Neural crest cell (in vitro differentiated cells): ENCODE measurements around the gene DDR1. TPM values are rescaled to one million over a fixed set of nuclear protein-coding genes. Genes with fewer than 3 reads are reported as not detected.

Experiments used
- DNase-seq: peaks from one replicate; pipeline ENCODE4 v3.0.0; 2021; ENCODE audit warnings: low read depth, mixed read lengths, low spot score
- H3K27ac Mint-ChIP-seq: one replicate; pipeline ENCODE4 v1.8.0; 2021; ENCODE audit warnings: mild to moderate bottlenecking, mixed read lengths; ENCODE audit not compliant: unreplicated experiment
- H3K27me3 Mint-ChIP-seq: 2 replicates; pipeline ENCODE4 v1.8.0; 2021; ENCODE audit warnings: low read depth, mild to moderate bottlenecking, mixed read lengths
- H3K36me3 Mint-ChIP-seq: 2 replicates; pipeline ENCODE4 v1.8.0; 2021; ENCODE audit warnings: low read depth, mild to moderate bottlenecking, mixed read lengths
- H3K4me1 Mint-ChIP-seq: 2 replicates; pipeline ENCODE4 v1.8.0; 2021; ENCODE audit warnings: mixed read lengths
- H3K4me3 Mint-ChIP-seq: one replicate; pipeline ENCODE4 v1.8.0; 2021; ENCODE audit warnings: mild to moderate bottlenecking, mixed read lengths
- H3K9me3 Mint-ChIP-seq: 2 replicates; pipeline ENCODE4 v1.8.0; 2021; ENCODE audit warnings: mixed read lengths
- microRNA-seq: library from miRNA; unstranded; fragments of <30 nt; microRNA quantifications from one replicate; pipeline ENCODE4, GENCODE V29; 2020
- total RNA-seq: library from RNA; stranded (reverse); gene quantifications from 2 replicates; pipeline ENCODE4 v1.2.1, GENCODE V29; 2021
- TF ChIP-seq, protein P1 (sequence below): fragments of 200-600 bp; sonication (generic); conservative IDR thresholded peaks from 2 replicates; pipeline ENCODE4 v1.5.0; 2021; ENCODE audit warnings: antibody characterized with exemption, mild to moderate bottlenecking

Gene DDR1
- total RNA-seq, 1 donor from 2014 or later, result 178 TPM

DNA sequence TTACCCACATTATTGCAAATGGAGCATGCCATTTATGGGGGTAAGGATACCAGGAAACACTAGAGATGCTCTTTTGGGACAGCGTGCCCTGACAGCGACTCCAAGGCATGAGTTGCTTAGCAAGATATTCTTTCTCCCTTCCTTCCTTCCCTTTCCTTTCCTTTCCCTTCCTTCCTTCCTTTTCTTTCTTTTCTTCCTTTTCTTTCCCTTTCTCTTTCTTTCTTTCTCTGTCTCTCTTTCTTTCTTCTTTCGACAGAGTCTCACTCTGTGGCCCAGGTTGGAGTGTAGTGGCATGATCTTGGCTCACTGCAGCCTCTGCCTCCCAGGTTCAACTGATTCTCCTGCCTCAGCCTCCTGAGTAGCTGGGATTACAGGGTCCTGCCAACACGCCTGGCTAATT is 59.7 kb downstream of the DDR1 start:
- peaks cover 13% of the 10 kb centered on the region for H3K4me1 Mint-ChIP-seq
- TF ChIP-seq, protein P1, sequence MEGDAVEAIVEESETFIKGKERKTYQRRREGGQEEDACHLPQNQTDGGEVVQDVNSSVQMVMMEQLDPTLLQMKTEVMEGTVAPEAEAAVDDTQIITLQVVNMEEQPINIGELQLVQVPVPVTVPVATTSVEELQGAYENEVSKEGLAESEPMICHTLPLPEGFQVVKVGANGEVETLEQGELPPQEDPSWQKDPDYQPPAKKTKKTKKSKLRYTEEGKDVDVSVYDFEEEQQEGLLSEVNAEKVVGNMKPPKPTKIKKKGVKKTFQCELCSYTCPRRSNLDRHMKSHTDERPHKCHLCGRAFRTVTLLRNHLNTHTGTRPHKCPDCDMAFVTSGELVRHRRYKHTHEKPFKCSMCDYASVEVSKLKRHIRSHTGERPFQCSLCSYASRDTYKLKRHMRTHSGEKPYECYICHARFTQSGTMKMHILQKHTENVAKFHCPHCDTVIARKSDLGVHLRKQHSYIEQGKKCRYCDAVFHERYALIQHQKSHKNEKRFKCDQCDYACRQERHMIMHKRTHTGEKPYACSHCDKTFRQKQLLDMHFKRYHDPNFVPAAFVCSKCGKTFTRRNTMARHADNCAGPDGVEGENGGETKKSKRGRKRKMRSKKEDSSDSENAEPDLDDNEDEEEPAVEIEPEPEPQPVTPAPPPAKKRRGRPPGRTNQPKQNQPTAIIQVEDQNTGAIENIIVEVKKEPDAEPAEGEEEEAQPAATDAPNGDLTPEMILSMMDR, result no peak

DNA sequence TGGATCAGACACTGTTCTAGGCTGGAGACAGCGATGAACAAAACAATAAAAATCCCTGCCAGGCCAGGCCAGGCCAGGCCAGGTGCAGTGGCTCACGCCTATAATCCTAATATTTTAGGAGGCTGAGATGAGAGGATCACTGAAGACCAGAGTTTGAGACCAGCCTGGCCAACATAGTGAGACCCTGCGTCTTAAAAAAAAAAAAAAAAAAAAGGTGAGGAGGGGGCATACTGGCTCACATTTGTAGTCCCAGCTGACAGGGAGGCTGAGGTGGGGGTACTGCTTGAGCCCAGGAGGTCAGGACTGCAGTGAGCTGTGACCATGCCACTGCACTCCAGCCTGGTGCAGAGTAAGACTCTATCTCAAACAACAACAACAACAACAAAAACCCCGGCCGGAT is 61.0 kb downstream of the DDR1 start:
- TF ChIP-seq, protein P1, result no peak
- no peaks in the 10 kb centered on the region for H3K9me3 Mint-ChIP-seq
- H3K4me1 Mint-ChIP-seq, result peaks cover 13% of the 10 kb centered on the region
- H3K27ac Mint-ChIP-seq, result no peak overlapping the region
- no peak for DNase-seq
- no peak overlapping the region for H3K4me3 Mint-ChIP-seq
- H3K36me3 Mint-ChIP-seq, result no peaks in the 10 kb centered on the region
- peaks cover 12% of the 10 kb centered on the region for H3K27me3 Mint-ChIP-seq

More for the DNA sequence above, 59.7 kb downstream of the DDR1 start:
- H3K27me3 Mint-ChIP-seq, result peaks cover 7% of the 10 kb centered on the region
- H3K36me3 Mint-ChIP-seq, result no peaks in the 10 kb centered on the region
- H3K4me3 Mint-ChIP-seq, result no peak overlapping the region
- no peak overlapping the region for H3K27ac Mint-ChIP-seq
- no peaks in the 10 kb centered on the region for H3K9me3 Mint-ChIP-seq
- no peak for DNase-seq

DNA sequence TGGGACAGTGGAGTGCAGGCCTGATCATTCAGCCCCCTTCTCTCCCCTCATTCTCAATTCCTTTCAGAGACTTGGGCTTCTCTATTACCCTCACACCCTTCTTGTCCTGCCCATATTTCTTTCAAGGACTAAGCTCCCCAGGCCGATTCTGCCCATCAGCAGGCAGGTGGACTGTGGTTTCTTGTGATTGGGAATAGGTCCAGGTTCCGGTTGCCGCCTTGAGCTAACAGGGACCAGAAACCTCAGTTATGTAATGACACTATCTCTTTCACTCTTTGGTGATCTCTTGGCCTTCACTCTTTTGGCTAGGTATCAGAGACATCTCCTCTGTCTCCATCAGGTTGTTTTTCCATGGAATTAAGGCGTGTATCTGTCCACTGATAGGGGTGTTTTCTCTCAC is 62.9 kb downstream of the DDR1 start:
- TF ChIP-seq, protein P1, result no peak
- Mint-ChIP-seq H3K27me3 (peaks cover 25% of the 10 kb centered on the region), H3K36me3 (no peaks in the 10 kb centered on the region), H3K9me3 (peaks cover 11% of the 10 kb centered on the region), H3K27ac (no peak overlapping the region), H3K4me3 (no peak overlapping the region), H3K4me1 (peaks cover 8% of the 10 kb centered on the region)
- DNase-seq, result no peak

DNA sequence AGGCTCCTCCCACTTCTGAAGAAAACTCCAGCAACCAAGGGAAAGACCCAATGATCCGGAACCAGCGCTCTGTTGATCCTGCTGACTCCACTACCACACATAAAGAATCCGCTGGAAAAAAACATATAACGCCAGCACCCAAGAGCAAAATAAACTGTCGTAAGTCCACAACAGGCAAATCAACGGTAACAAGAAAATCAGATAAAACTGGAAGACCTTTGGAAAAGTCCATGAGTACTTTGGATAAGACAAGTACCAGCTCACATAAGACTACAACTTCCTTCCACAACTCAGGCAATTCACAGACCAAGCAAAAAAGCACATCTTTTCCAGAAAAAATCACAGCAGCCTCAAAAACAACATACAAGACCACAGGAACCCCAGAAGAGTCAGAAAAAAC is 64.5 kb downstream of the DDR1 start:
- TF ChIP-seq, protein P1, result no peak
- Mint-ChIP-seq H3K9me3 (peaks cover 15% of the 10 kb centered on the region), H3K27ac (no peak overlapping the region), H3K36me3 (no peaks in the 10 kb centered on the region), H3K27me3 (peaks cover 36% of the 10 kb centered on the region), H3K4me3 (no peak overlapping the region), H3K4me1 (no peaks in the 10 kb centered on the region)
- DNase-seq, result no peak

Small RNA genes lying within 50 kb of the gene (microRNA-seq; reads per million reads assigned to microRNA genes)
- 13.0 reads per million, percentile 27 among the genes with 10 or more reads in this experiment for gene MIR4640

Other genes with a start within 250 kb of the DDR1 start
- gene C6orf136, start 237.4 kb upstream of the DDR1 start, total RNA-seq, result 15.4 and 17.4 TPM in 2 replicates
- gene DHX16, start 211.5 kb upstream of the DDR1 start, total RNA-seq, result 30.3 and 31.3 TPM in 2 replicates
- gene PPP1R18, start 197.9 kb upstream of the DDR1 start, total RNA-seq, result 71.0 and 71.1 TPM in 2 replicates
- 66.5 and 69.2 TPM in 2 replicates for gene NRM, start 193.5 kb upstream of the DDR1 start, total RNA-seq
- gene MDC1, start 167.2 kb upstream of the DDR1 start, total RNA-seq, result 104 and 107 TPM in 2 replicates
- 1,986 and 2,086 TPM in 2 replicates for gene TUBB, start 164.2 kb upstream of the DDR1 start, total RNA-seq
- 100 and 106 TPM in 2 replicates for gene FLOT1, start 141.8 kb upstream of the DDR1 start, total RNA-seq
- 4.8 and 6.3 TPM in 2 replicates for gene IER3, start 140.0 kb upstream of the DDR1 start, total RNA-seq
- 72.6 and 78.5 TPM in 2 replicates for gene GTF2H4, start 23.7 kb downstream of the DDR1 start, total RNA-seq
- 61.3 and 68.2 TPM in 2 replicates for gene VARS2, start 29.7 kb downstream of the DDR1 start, total RNA-seq
- not detected in 2 replicates for gene SFTA2, start 47.7 kb downstream of the DDR1 start, total RNA-seq
- gene MUCL3, start 56.5 kb downstream of the DDR1 start, total RNA-seq, result not detected in 2 replicates
- gene MUC21, start 99.2 kb downstream of the DDR1 start, total RNA-seq, result not detected in 2 replicates
- not detected in 2 replicates for gene MUC22, start 126.0 kb downstream of the DDR1 start, total RNA-seq
- not detected in 2 replicates for gene C6orf15, start 228.1 kb downstream of the DDR1 start, total RNA-seq
- not detected in 2 replicates for gene PSORS1C1, start 230.3 kb downstream of the DDR1 start, total RNA-seq
- not detected in 2 replicates for gene CDSN, start 235.9 kb downstream of the DDR1 start, total RNA-seq